Measurements from ENCODE around the gene SLC8B1.
A peak's percentile ranks its signal among the peaks of the same experiment; 100 is the strongest.

SLC8B1 gene

GRCh38 chr12:113334786-113335539 lies at the start of gene SLC8B1:
Gene SLC8B1 (minus strand): TSS chr12:113335109. CDS start chr12:113332878, 2,231 bp downstream.
- no peak within 1 kb of the TSS for H3K27ac ChIP-seq (ENCODE audit: low read depth, low read length)
- peak within 1 kb of the TSS; percentile 82 for H3K4me3 ChIP-seq (ENCODE audit: low read depth, low read length)
- peaks cover 8% of the 10 kb centered on the region; the same call in 1 of the 2 replicates for H3K36me3 ChIP-seq (ENCODE audit: control insufficient read depth, insufficient read depth, low read length)
- 0 out of 2 replicates have a peak, but pooled peaks cover 8% of the 10 kb centered on the region for H3K4me1 ChIP-seq (ENCODE audit: control insufficient read depth, insufficient read depth, low read length)
- H3K9me3 ChIP-seq (ENCODE audit: control insufficient read depth, insufficient read depth, low read depth, low read length), result no peaks in the 10 kb centered on the region
- H3K27me3 ChIP-seq (ENCODE audit: control insufficient read depth, insufficient read depth, low read length), result peaks cover 10% of the 10 kb centered on the region
- peak within 1 kb of the TSS; percentile 57 for H3K9ac ChIP-seq (ENCODE audit: low read length)

- Histone ChIP-seq H3K36me3 (ENCODE audit: control insufficient read depth, insufficient read depth, low read length) (peaks cover 19% of the 10 kb centered on the region), H3K4me3 (ENCODE audit: low read depth, low read length) (no peak overlapping the region), H3K9ac (ENCODE audit: low read length) (no peak overlapping the region), H3K4me1 (ENCODE audit: control insufficient read depth, insufficient read depth, low read length) (no peaks in the 10 kb centered on the region; the same call in 1 of the 2 replicates), H3K27ac (ENCODE audit: low read depth, low read length) (no peak overlapping the region), H3K9me3 (ENCODE audit: control insufficient read depth, insufficient read depth, low read depth, low read length) (no peaks in the 10 kb centered on the region), H3K27me3 (ENCODE audit: control insufficient read depth, insufficient read depth, low read length) (no peaks in the 10 kb centered on the region)
Measured at GRCh38 chr12:113382206-113382605, 47.3 kb upstream of the SLC8B1 start.

DNA sequence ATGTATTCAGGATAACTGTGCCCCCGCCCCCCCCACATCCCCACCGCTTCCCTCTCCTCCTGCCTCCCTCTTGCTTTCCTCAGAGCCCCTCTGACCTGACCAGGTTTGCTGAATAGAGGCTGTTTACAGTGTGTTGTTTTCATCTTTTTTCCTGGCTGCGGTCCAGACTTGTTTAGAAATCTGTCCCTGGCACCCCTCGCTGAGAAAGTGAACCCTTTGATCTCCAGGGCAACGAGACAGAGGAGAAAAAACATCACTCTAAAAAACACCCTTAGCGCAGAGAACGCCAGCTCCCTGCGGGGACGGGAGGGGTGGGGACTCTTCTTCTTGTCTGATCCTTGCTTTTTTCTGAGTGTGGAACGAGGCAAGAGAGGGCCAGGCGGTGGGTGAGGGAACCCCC lies 46.3 kb upstream of the SLC8B1 start:
- Histone ChIP-seq H3K4me3 (ENCODE audit: low read depth, low read length) (no peak overlapping the region), H3K27me3 (ENCODE audit: control insufficient read depth, insufficient read depth, low read length) (no peaks in the 10 kb centered on the region), H3K36me3 (ENCODE audit: control insufficient read depth, insufficient read depth, low read length) (peaks cover 11% of the 10 kb centered on the region), H3K4me1 (ENCODE audit: control insufficient read depth, insufficient read depth, low read length) (no peaks in the 10 kb centered on the region; the same call in 1 of the 2 replicates), H3K27ac (ENCODE audit: low read depth, low read length) (no peak overlapping the region), H3K9me3 (ENCODE audit: control insufficient read depth, insufficient read depth, low read depth, low read length) (no peaks in the 10 kb centered on the region), H3K9ac (ENCODE audit: low read length) (no peak overlapping the region)

GRCh38 chr12:113378291-113378690 lies 43.4 kb upstream of the SLC8B1 start:
- H3K36me3 ChIP-seq (ENCODE audit: control insufficient read depth, insufficient read depth, low read length), result peaks cover 4% of the 10 kb centered on the region
- H3K4me1 ChIP-seq (ENCODE audit: control insufficient read depth, insufficient read depth, low read length), result no peaks in the 10 kb centered on the region; the same call in 1 of the 2 replicates
- H3K9me3 ChIP-seq (ENCODE audit: control insufficient read depth, insufficient read depth, low read depth, low read length), result no peaks in the 10 kb centered on the region
- H3K27ac ChIP-seq (ENCODE audit: low read depth, low read length), result no peak overlapping the region
- H3K9ac ChIP-seq (ENCODE audit: low read length), result no peak overlapping the region
- H3K27me3 ChIP-seq (ENCODE audit: control insufficient read depth, insufficient read depth, low read length), result no peaks in the 10 kb centered on the region
- H3K4me3 ChIP-seq (ENCODE audit: low read depth, low read length), result no peak overlapping the region

DNA sequence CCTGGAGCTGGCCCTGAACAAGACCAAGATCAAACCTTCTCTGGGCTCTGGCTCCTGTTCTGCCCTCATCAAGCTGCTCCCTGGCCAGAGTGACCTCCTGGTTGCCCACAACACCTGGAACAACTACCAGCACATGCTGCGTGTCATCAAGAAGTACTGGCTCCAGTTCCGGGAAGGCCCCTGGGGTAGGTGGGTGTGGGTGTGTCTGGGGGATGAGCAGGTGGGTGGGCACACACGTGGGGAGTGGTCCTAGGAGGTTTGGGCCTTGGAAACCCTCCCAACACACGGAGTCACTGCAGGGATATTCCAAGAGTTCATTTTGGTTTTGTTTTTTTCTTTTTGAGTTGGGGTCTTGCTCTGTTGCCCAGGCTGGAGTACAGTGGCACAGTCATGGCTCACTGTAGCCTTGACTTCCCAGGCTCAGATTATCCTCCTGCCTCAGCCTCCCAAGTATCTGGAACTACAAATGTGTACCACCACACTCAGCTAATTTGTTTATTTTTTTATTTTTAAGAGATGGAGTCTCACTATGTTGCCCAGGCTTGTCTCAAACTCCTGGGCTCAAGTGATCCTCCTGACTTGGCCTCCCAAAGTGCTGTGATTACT lies 40.0 kb upstream of the SLC8B1 start:
- no peak overlapping the region for H3K27ac ChIP-seq (ENCODE audit: low read depth, low read length)
- no peaks in the 10 kb centered on the region for H3K9me3 ChIP-seq (ENCODE audit: control insufficient read depth, insufficient read depth, low read depth, low read length)
- H3K27me3 ChIP-seq (ENCODE audit: control insufficient read depth, insufficient read depth, low read length), result no peaks in the 10 kb centered on the region
- H3K9ac ChIP-seq (ENCODE audit: low read length), result no peak overlapping the region
- no peaks in the 10 kb centered on the region; the same call in 1 of the 2 replicates for H3K36me3 ChIP-seq (ENCODE audit: control insufficient read depth, insufficient read depth, low read length)
- H3K4me3 ChIP-seq (ENCODE audit: low read depth, low read length), result no peak overlapping the region
- H3K4me1 ChIP-seq (ENCODE audit: control insufficient read depth, insufficient read depth, low read length), result no peaks in the 10 kb centered on the region

- no peaks in the 10 kb centered on the region; the same call in 1 of the 2 replicates for H3K36me3 ChIP-seq (ENCODE audit: control insufficient read depth, insufficient read depth, low read length)
- no peak overlapping the region for H3K27ac ChIP-seq (ENCODE audit: low read depth, low read length)
- H3K9me3 ChIP-seq (ENCODE audit: control insufficient read depth, insufficient read depth, low read depth, low read length), result no peaks in the 10 kb centered on the region
- H3K4me3 ChIP-seq (ENCODE audit: low read depth, low read length), result no peak overlapping the region
- H3K9ac ChIP-seq (ENCODE audit: low read length), result no peak overlapping the region
- H3K27me3 ChIP-seq (ENCODE audit: control insufficient read depth, insufficient read depth, low read length), result no peaks in the 10 kb centered on the region
- no peaks in the 10 kb centered on the region for H3K4me1 ChIP-seq (ENCODE audit: control insufficient read depth, insufficient read depth, low read length)
Measured at GRCh38 chr12:113373969-113374368, 39.1 kb upstream of the SLC8B1 start.

- Histone ChIP-seq H3K27ac (ENCODE audit: low read depth, low read length) (no peak overlapping the region), H3K36me3 (ENCODE audit: control insufficient read depth, insufficient read depth, low read length) (no peaks in the 10 kb centered on the region; the same call in 1 of the 2 replicates), H3K4me3 (ENCODE audit: low read depth, low read length) (no peak overlapping the region), H3K9ac (ENCODE audit: low read length) (no peak overlapping the region), H3K9me3 (ENCODE audit: control insufficient read depth, insufficient read depth, low read depth, low read length) (no peaks in the 10 kb centered on the region), H3K27me3 (ENCODE audit: control insufficient read depth, insufficient read depth, low read length) (no peaks in the 10 kb centered on the region), H3K4me1 (ENCODE audit: control insufficient read depth, insufficient read depth, low read length) (no peaks in the 10 kb centered on the region)
Measured at GRCh38 chr12:113373440-113373839, 38.5 kb upstream of the SLC8B1 start.

DNA sequence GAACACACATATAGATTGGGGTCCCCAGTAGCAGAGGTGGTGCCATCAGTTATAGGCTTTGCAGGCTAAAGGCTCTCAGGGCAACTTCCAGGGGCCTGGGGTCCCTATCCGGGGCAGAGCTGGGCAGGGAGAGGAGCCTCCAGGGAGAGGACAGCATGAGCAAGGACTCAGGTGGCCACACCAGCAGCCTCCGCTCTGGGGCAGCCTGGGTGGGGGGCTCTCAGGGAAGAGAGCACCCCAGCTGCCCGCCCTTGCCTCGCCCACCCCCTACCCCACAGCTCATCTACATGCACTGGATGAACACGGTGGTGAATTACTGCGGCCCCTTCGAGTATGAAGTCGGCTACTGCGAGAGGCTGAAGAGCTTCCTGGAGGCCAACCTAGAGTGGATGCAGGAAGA lies 37.5 kb upstream of the SLC8B1 start:
- Histone ChIP-seq H3K4me1 (ENCODE audit: control insufficient read depth, insufficient read depth, low read length) (no peaks in the 10 kb centered on the region), H3K27ac (ENCODE audit: low read depth, low read length) (no peak overlapping the region), H3K27me3 (ENCODE audit: control insufficient read depth, insufficient read depth, low read length) (no peaks in the 10 kb centered on the region), H3K9ac (ENCODE audit: low read length) (no peak overlapping the region), H3K9me3 (ENCODE audit: control insufficient read depth, insufficient read depth, low read depth, low read length) (no peaks in the 10 kb centered on the region), H3K4me3 (ENCODE audit: low read depth, low read length) (no peak overlapping the region), H3K36me3 (ENCODE audit: control insufficient read depth, insufficient read depth, low read length) (no peaks in the 10 kb centered on the region; the same call in 1 of the 2 replicates)

GRCh38 chr12:113371808-113372207 lies 36.9 kb upstream of the SLC8B1 start:
- Histone ChIP-seq H3K27ac (ENCODE audit: low read depth, low read length) (no peak overlapping the region), H3K4me3 (ENCODE audit: low read depth, low read length) (no peak overlapping the region), H3K9ac (ENCODE audit: low read length) (no peak overlapping the region), H3K9me3 (ENCODE audit: control insufficient read depth, insufficient read depth, low read depth, low read length) (no peaks in the 10 kb centered on the region), H3K27me3 (ENCODE audit: control insufficient read depth, insufficient read depth, low read length) (no peaks in the 10 kb centered on the region), H3K36me3 (ENCODE audit: control insufficient read depth, insufficient read depth, low read length) (no peaks in the 10 kb centered on the region; the same call in 1 of the 2 replicates), H3K4me1 (ENCODE audit: control insufficient read depth, insufficient read depth, low read length) (no peaks in the 10 kb centered on the region)

DNA sequence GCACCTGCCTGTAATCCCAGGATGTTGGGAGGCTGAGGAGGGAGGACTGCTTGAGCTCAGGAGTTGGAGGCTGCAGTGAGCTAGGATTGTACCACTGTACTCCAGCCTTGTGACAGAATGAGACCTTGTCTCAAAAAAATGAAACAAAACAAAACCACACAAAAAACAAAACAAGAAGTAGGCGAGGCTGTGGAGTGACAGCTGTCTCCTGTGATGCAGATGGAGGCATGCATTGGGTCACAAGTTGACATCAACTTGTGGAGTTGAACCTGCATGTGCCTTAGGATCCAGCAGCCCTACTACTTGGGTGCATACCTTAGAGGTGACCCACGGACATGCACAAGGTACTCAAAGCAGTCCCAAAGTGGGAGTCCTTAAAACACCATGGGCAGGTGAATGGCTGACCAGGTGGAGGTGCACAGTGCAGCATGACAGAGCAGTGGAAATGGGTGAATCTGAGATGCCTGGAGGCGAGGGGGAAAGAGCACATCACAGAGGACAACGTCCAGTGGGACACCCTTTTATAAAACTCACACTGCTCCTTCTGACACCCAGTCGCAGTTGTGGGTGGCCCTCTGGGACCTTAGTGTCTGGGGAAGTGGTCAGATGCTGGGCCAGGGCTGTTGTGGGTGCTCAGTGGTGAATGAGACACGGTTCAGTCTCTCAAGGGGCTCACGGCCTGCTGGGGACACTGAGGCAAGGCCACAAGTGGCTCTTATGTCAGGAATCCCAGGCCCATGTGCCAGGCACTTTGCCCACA lies 36.2 kb upstream of the SLC8B1 start:
- no peak overlapping the region for H3K9ac ChIP-seq (ENCODE audit: low read length)
- no peaks in the 10 kb centered on the region for H3K9me3 ChIP-seq (ENCODE audit: control insufficient read depth, insufficient read depth, low read depth, low read length)
- H3K27me3 ChIP-seq (ENCODE audit: control insufficient read depth, insufficient read depth, low read length), result no peaks in the 10 kb centered on the region
- H3K36me3 ChIP-seq (ENCODE audit: control insufficient read depth, insufficient read depth, low read length), result no peaks in the 10 kb centered on the region; the same call in 1 of the 2 replicates
- H3K27ac ChIP-seq (ENCODE audit: low read depth, low read length), result no peak overlapping the region
- H3K4me1 ChIP-seq (ENCODE audit: control insufficient read depth, insufficient read depth, low read length), result no peaks in the 10 kb centered on the region
- H3K4me3 ChIP-seq (ENCODE audit: low read depth, low read length), result no peak overlapping the region

Data from HUES6 (cell line).